MM.1S (cell line): Measurements from ENCODE around the gene HCRTR2.

Source experiments
- DNase-seq: peaks from one replicate; pipeline ENCODE4 v3.0.0-alpha.2; 2015
- H2AFZ ChIP-seq: fragments of 300-600 bp; sonication (generic); 2 replicates; pipeline ENCODE4 v1.6.0; 2016; ENCODE audit warnings: antibody characterized with exemption, low read length
- H3F3A ChIP-seq: fragments of 300-600 bp; sonication (generic); 2 replicates; pipeline ENCODE4 v1.6.1; 2016; ENCODE audit warnings: mild to moderate bottlenecking, antibody characterized with exemption, low read length, moderate library complexity, mixed read lengths; ENCODE audit not compliant: insufficient read depth
- H3K27ac ChIP-seq: fragments of 300-600 bp; sonication (generic); 2 replicates; pipeline ENCODE4 v1.5.1; 2016; ENCODE audit warnings: mild to moderate bottlenecking, low read length
- H3K27me3 ChIP-seq: fragments of 300-600 bp; sonication (generic); replicated peaks from 2 replicates; pipeline ENCODE4 v1.6.0; 2016; ENCODE audit warnings: low read length; ENCODE audit not compliant: insufficient read depth
- H3K36me3 ChIP-seq: fragments of 300-600 bp; sonication (generic); replicated peaks from 2 replicates; pipeline ENCODE4 v1.6.1; 2016; ENCODE audit warnings: mild to moderate bottlenecking, low read length, mixed read lengths; ENCODE audit not compliant: insufficient read depth
- H3K4me1 ChIP-seq: fragments of 300-600 bp; sonication (generic); 2 replicates; pipeline ENCODE4 v1.6.1; 2016; ENCODE audit warnings: low read length, mixed read lengths
- H3K4me2 ChIP-seq: fragments of 300-600 bp; sonication (generic); 2 replicates; pipeline ENCODE4 v1.6.0; 2016; ENCODE audit warnings: low read depth, low read length
- H3K4me3 ChIP-seq: fragments of 300-600 bp; sonication (generic); 2 replicates; pipeline ENCODE4 v1.5.1; 2016; ENCODE audit warnings: low read length, mixed read lengths
- H3K79me2 ChIP-seq: fragments of 300-600 bp; sonication (generic); 2 replicates; pipeline ENCODE4 v1.6.1; 2016; ENCODE audit warnings: mixed run types, low read length, mixed read lengths
- H3K9ac ChIP-seq: fragments of 300-600 bp; sonication (generic); 2 replicates; pipeline ENCODE4 v1.6.1; 2016; ENCODE audit warnings: low read length, mixed read lengths
- H3K9me2 ChIP-seq: fragments of 300-600 bp; sonication (generic); replicated peaks from 2 replicates; pipeline ENCODE4 v1.6.1; 2016; ENCODE audit warnings: mild to moderate bottlenecking, low read length, mixed read lengths; ENCODE audit not compliant: insufficient read depth
- H3K9me3 ChIP-seq: fragments of 300-600 bp; sonication (generic); replicated peaks from 2 replicates; pipeline ENCODE4 v1.6.1; 2016; ENCODE audit warnings: mild to moderate bottlenecking, low read length, mixed read lengths; ENCODE audit not compliant: insufficient read depth
- H4K20me1 ChIP-seq: fragments of 300-600 bp; sonication (generic); 2 replicates; pipeline ENCODE4 v1.6.1; 2016; ENCODE audit warnings: mild to moderate bottlenecking, low read length, moderate library complexity, mixed read lengths; ENCODE audit not compliant: insufficient read depth
- CTCF ChIP-seq: fragments of 300-600 bp; sonication (generic); IDR thresholded peaks from 2 replicates; pipeline ENCODE4 v1.5.1; 2016; ENCODE audit warnings: antibody characterized with exemption, low read length, mixed read lengths
- EZH2 ChIP-seq: fragments of 300-600 bp; sonication (generic); optimal IDR thresholded peaks from 2 replicates; pipeline ENCODE3; 2017; ENCODE audit warnings: low read depth, mild to moderate bottlenecking, antibody characterized with exemption, low read length, mixed read lengths
- EZH2phosphoT487 ChIP-seq: fragments of 300-600 bp; sonication (generic); IDR thresholded peaks from 2 replicates; pipeline ENCODE4 v1.6.1; 2018; ENCODE audit warnings: antibody characterized with exemption, low read length

HCRTR2 gene

DNA sequence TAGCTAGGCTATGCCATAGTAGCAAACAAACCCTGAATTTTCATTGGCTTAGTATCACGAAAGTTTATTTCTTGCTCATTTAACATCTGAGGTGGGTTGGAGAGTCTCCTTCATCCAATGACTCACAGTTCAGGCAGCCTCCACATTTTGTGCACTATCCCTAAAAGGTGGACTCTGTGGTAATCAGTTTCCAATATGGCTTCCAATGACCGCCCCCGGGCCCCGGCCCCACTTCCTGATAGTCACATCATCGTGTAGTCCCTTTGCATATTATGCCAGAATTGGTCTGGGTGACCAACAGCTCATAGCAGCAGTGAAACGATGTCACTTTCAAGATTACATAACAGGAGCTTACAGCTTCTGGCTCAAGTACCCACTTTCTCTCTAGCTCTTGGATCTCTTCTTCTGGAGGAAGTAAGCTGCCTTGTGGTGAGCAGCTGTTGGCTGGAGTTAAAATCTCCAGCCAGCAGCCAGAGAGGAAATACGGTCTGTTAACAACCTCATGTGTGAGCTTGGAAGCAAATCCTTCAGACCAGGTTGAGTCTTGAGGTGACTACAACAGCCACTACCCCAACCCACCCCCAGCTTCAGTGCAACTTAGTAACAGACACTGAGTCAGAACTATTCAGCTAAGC, 7.8 kb downstream of the HCRTR2 start:
- Histone ChIP-seq H3K4me3 (no peak overlapping the region), H3F3A (no peaks in the 10 kb centered on the region), H2AFZ (no peak overlapping the region), H3K36me3 (no peaks in the 10 kb centered on the region), H4K20me1 (no peaks in the 10 kb centered on the region), H3K9ac (no peak overlapping the region), H3K27me3 (no peaks in the 10 kb centered on the region), H3K27ac (no peak overlapping the region), H3K4me1 (no peaks in the 10 kb centered on the region), H3K9me3 (no peaks in the 10 kb centered on the region), H3K79me2 (no peaks in the 10 kb centered on the region), H3K9me2 (no peaks in the 10 kb centered on the region), H3K4me2 (no peak overlapping the region)
- TF ChIP-seq CTCF (no peak), EZH2phosphoT487 (no peak), EZH2 (no peak)
- no peak for DNase-seq

DNA sequence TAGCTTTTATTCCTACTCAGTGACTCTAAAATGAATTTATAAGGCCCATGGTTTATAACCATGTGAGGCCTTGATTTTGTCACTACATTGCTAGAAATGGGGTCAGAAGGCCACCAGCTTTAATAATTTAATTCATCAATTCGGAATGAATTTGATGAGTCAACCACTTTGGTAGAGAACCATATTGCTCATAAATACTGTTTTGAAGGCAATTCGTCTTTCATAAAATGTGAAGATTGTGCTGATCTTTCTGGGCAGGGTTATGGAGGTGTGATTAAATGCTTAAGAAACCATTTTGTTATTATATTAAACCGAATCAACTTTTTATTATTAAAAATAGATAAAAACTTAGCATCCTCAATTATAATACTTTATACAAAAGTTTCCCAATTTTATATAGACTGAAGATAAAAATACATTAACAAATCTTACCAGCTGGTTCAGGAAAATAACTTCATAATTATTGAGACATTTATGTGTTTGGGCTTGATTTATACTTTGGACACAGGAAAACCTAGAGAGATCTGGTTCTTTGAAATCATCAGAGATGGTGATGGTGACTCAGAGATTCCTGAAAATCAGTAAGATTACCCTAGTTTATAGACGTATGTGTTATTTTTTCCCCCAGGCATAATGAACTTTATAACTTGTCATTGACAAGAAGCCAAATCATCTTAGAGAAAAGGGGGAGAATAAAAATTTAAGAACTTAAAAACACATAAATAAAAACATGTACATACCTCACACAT, 10.6 kb downstream of the HCRTR2 start:
- H3K4me2 ChIP-seq = no peak overlapping the region
- H3K27me3 ChIP-seq = no peaks in the 10 kb centered on the region
- no peak overlapping the region for H2AFZ ChIP-seq
- H3F3A ChIP-seq = no peaks in the 10 kb centered on the region
- no peaks in the 10 kb centered on the region for H3K9me2 ChIP-seq
- no peaks in the 10 kb centered on the region for H3K4me1 ChIP-seq
- TF ChIP-seq CTCF (no peak), EZH2phosphoT487 (no peak), EZH2 (no peak)
- no peaks in the 10 kb centered on the region for H4K20me1 ChIP-seq
- H3K36me3 ChIP-seq = no peaks in the 10 kb centered on the region
- DNase-seq = no peak
- H3K4me3 ChIP-seq = no peak overlapping the region
- H3K79me2 ChIP-seq = no peaks in the 10 kb centered on the region
- no peak overlapping the region for H3K27ac ChIP-seq
- no peak overlapping the region for H3K9ac ChIP-seq
- no peaks in the 10 kb centered on the region for H3K9me3 ChIP-seq

GRCh38 chr6:55198715-55199114, 24.4 kb downstream of the HCRTR2 start:
- no peaks in the 10 kb centered on the region for H3K9me3 ChIP-seq
- H3K27me3 ChIP-seq = no peaks in the 10 kb centered on the region
- H3K4me2 ChIP-seq = no peak overlapping the region
- H3F3A ChIP-seq = no peaks in the 10 kb centered on the region
- no peaks in the 10 kb centered on the region for H3K9me2 ChIP-seq
- TF ChIP-seq CTCF = no peak
- no peak for TF ChIP-seq EZH2
- TF ChIP-seq EZH2phosphoT487 = no peak
- H3K36me3 ChIP-seq = no peaks in the 10 kb centered on the region
- DNase-seq = no peak
- no peak overlapping the region for H3K4me3 ChIP-seq
- no peak overlapping the region for H3K27ac ChIP-seq
- no peak overlapping the region for H2AFZ ChIP-seq
- no peaks in the 10 kb centered on the region for H3K4me1 ChIP-seq
- no peak overlapping the region for H3K9ac ChIP-seq
- no peaks in the 10 kb centered on the region for H4K20me1 ChIP-seq
- H3K79me2 ChIP-seq = no peaks in the 10 kb centered on the region
